Gastrocnemius medialis (tissue), 4 donors: ENCODE data around the gene FMC1.

Experiments
- POLR2A ChIP-seq, 2 donors: fragments of 450-650 bp; IDR thresholded peaks; one replicate each; pipeline ENCODE4 v1.6.1; 2017; ENCODE audit warnings: antibody characterized with exemption in 2 of 2, mild to moderate bottlenecking in 2 of 2, moderate library complexity in 2 of 2
- TF ChIP-seq, protein P1 (sequence below), 5 experiments: fragments of 450-650 bp in 3 of 5; fragments of 200-600 bp in 2 of 5; sonication (generic) in 2 of 5; IDR thresholded peaks in 4 of 5; conservative IDR thresholded peaks in 1 of 5; 1 replicate in 4 of 5; 2 replicates in 1 of 5; pipeline ENCODE4 v1.5.1; 2016 to 2019; ENCODE audit warnings: antibody characterized with exemption in 5 of 5, mild to moderate bottlenecking in 3 of 5, moderate library complexity in 3 of 5

DNA sequence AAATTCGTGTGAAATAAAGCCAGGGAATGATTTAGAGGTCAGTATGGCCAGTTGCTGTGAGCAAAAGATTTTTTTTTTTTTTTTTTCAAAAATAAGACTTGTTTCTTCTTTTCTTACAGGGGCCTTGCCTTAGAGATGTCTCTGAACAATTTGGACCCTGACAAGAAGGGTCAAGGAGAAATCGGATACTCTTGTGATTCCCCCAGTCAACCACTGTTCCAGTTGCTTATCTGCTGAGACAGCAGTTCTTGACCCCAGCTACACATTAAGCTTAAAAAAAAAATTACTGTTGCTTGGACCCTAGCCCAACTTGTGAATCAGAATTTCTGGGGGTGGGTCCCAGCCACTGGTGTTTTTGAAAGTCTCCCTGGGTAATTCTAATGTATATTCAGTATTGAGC lies 12.0 kb upstream of the FMC1 start:
- no peak for TF ChIP-seq POLR2A (IDR thresholded peaks at IDR 0.05)
- TF ChIP-seq, protein P1, sequence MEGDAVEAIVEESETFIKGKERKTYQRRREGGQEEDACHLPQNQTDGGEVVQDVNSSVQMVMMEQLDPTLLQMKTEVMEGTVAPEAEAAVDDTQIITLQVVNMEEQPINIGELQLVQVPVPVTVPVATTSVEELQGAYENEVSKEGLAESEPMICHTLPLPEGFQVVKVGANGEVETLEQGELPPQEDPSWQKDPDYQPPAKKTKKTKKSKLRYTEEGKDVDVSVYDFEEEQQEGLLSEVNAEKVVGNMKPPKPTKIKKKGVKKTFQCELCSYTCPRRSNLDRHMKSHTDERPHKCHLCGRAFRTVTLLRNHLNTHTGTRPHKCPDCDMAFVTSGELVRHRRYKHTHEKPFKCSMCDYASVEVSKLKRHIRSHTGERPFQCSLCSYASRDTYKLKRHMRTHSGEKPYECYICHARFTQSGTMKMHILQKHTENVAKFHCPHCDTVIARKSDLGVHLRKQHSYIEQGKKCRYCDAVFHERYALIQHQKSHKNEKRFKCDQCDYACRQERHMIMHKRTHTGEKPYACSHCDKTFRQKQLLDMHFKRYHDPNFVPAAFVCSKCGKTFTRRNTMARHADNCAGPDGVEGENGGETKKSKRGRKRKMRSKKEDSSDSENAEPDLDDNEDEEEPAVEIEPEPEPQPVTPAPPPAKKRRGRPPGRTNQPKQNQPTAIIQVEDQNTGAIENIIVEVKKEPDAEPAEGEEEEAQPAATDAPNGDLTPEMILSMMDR (IDR thresholded peaks at IDR 0.05 in 4 of 5, conservative IDR thresholded peaks at IDR 0.05 in 1 of 5), result no peak
